Stomach (tissue), 4 donors: ENCODE data around the gene PLA2G4F.

Experiments
- EP300 ChIP-seq: sonication (generic); formaldehyde crosslinking; IDR thresholded peaks from one replicate; pipeline ENCODE4 v1.6.1; 2017; ENCODE audit warnings: antibody characterized with exemption
- TF ChIP-seq, protein P1 (sequence below), 7 experiments: fragments of 450-650 bp in 4 of 7; fragments of 200-600 bp in 3 of 7; sonication (generic) in 3 of 7; IDR thresholded peaks; one replicate each; pipeline ENCODE4 v1.5.1; 2016 to 2019; ENCODE audit warnings: antibody characterized with exemption in 7 of 7, control low read depth in 2 of 7, mild to moderate bottlenecking in 1 of 7

DNA sequence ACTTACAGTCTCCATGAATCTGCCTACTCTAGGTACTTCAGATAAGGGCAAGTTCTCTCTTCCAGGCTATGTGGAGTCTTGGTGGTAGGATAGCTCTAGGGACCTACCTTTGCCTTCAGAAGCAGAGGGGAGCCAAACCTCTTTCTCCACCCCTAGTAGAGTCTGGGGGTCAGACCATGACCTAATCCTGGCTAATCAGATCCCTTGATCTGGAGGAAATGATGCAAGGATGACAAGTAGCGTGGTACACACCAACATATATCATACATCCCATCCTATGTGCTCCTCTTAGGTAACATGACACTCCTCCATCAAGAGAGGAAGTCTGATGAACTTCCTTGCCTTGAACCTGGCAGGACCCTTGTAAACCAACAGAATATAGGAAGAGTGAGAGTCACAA, 15.4 kb upstream of the PLA2G4F start:
- TF ChIP-seq, protein P1, sequence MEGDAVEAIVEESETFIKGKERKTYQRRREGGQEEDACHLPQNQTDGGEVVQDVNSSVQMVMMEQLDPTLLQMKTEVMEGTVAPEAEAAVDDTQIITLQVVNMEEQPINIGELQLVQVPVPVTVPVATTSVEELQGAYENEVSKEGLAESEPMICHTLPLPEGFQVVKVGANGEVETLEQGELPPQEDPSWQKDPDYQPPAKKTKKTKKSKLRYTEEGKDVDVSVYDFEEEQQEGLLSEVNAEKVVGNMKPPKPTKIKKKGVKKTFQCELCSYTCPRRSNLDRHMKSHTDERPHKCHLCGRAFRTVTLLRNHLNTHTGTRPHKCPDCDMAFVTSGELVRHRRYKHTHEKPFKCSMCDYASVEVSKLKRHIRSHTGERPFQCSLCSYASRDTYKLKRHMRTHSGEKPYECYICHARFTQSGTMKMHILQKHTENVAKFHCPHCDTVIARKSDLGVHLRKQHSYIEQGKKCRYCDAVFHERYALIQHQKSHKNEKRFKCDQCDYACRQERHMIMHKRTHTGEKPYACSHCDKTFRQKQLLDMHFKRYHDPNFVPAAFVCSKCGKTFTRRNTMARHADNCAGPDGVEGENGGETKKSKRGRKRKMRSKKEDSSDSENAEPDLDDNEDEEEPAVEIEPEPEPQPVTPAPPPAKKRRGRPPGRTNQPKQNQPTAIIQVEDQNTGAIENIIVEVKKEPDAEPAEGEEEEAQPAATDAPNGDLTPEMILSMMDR (IDR thresholded peaks at IDR 0.05) = no peak
- TF ChIP-seq EP300 = no peak
